GM12875 (cell line): ENCODE measurements around the gene SASH3.

Experiments
- H3K4me3 ChIP-seq: one replicate; pipeline ENCODE4 v1.5.1; 2011; ENCODE audit warnings: low read depth, low read length, control low read depth
- CTCF ChIP-seq: IDR thresholded peaks from 2 replicates; pipeline ENCODE4 v1.5.1; 2011; ENCODE audit warnings: low read depth, mild to moderate bottlenecking, control low read depth, inconsistent platforms, low read length, moderate library complexity, borderline replicate concordance; ENCODE audit not compliant: insufficient read depth

The SASH3 gene

DNA sequence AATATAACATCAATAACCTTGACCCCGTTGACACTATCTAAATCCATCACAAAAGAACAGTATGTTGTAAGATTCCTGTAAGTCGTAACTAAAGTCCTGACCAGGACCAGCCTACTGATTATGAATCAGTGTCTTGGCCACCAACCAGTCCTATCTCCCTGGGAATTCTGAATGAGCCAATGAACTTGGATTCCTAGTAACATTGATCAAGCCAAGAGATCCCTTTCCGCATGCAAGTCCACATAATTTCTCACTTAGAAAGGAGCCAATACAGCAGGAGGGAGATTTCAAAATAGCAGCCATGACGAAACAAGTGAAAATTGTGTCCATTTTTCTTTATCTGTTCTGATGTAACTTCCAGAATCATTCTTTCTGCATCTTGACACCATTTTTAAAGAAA is 31.4 kb upstream of the SASH3 start:
- no peak for TF ChIP-seq CTCF

GRCh38 chrX:129749069-129749468 is 30.7 kb upstream of the SASH3 start:
- no peak for TF ChIP-seq CTCF
- H3K4me3 ChIP-seq: no peak overlapping the region

More for the DNA sequence above, 31.4 kb upstream of the SASH3 start:
- H3K4me3 ChIP-seq: no peak overlapping the region

- TF ChIP-seq CTCF: no peak
- no peak overlapping the region for H3K4me3 ChIP-seq
Measured at GRCh38 chrX:129750971-129751370, 28.8 kb upstream of the SASH3 start.

GRCh38 chrX:129754056-129755024 is 25.4 kb upstream of the SASH3 start:
- H3K4me3 ChIP-seq: no peak overlapping the region
- TF ChIP-seq CTCF: peak; percentile 71

DNA sequence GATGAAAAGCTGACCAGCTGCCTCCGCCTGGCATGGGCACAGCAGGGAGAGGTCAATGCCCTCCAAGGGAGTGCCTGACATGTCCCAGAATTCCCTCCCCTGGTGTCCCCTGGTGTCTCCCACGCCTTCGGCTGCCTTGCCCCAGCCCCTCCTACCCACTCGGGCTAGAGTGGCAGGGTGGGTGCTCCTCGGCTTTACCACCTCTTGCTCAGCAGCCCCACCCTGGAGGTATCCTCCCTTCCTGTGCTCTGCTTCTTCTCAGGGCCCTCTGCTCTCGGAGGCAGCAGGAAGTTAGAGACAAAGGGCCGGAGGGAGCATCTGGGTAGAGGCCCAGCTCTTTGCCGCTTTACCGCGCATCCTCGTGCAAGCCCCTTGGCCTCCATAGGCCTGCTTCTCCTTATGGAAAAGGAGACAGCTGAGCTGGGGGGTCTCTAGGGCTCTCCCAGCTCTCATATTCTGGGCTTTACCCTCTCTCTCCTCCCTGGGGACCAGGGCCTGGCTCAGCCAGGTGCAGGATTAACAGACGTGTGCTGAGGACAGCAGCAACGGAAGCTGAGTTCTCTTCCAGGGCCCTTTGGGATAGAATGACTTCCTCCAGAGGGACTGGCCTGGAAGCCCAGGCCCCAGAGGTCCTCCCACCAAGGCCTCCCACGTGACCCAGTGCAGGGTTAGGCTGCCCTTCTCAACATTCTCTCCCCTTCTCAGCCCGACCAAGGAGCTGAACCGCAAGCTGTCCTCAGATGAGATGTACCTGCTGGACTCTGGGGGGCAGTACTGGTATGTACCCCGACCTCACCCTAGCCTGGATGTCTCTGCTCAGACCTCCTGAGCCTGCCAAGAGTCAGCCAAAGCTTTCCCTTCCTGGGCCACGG is 23.7 kb upstream of the SASH3 start:
- no peak overlapping the region for H3K4me3 ChIP-seq
- TF ChIP-seq CTCF: peak; percentile 48

GRCh38 chrX:129759576-129760061 is 20.1 kb upstream of the SASH3 start:
- TF ChIP-seq CTCF: no peak
- no peak overlapping the region for H3K4me3 ChIP-seq

GRCh38 chrX:129760155-129760554 is 19.6 kb upstream of the SASH3 start:
- H3K4me3 ChIP-seq: no peak overlapping the region
- no peak for TF ChIP-seq CTCF
